K562 (cell line): ENCODE measurements around the gene SNCG. TPM values are rescaled to one million over a fixed set of nuclear protein-coding genes. Genes with fewer than 3 reads are reported as not detected.

Source experiments
- CCNT2 ChIP-seq: IDR thresholded peaks from 2 replicates; pipeline ENCODE4 v1.6.1; 2011; ENCODE audit warnings: borderline replicate concordance, low read depth, mild to moderate bottlenecking, moderate library complexity, mixed read lengths, low read length; ENCODE audit not compliant: insufficient read length; ENCODE audit errors: extremely low read depth
- CREB3 ChIP-seq: fragments of 450-650 bp; conservative IDR thresholded peaks from 2 replicates; pipeline ENCODE4 v1.6.1; 2016; ENCODE audit warnings: missing genetic modification characterization, low read depth, mild to moderate bottlenecking, missing compliant biosample characterization, moderate library complexity
- FOXA3 ChIP-seq, 2 experiments: fragments of 450-650 bp in 1 of 2; sonication (generic) in 1 of 2; formaldehyde crosslinking; IDR thresholded peaks in 1 of 2; conservative IDR thresholded peaks in 1 of 2; 2 replicates each; pipeline versions ENCODE4 v1.4.0 to v1.8.0; 2020 to 2022; ENCODE audit warnings: mild to moderate bottlenecking in 2 of 2, missing genetic modification reagents in 1 of 2
- FOXJ3 ChIP-seq: sonication (generic); formaldehyde crosslinking; IDR thresholded peaks from 2 replicates; pipeline ENCODE4 v1.4.0; 2020; ENCODE audit warnings: mild to moderate bottlenecking, missing genetic modification reagents
- FUS ChIP-seq: fragments of 200-400 bp; formaldehyde crosslinking; optimal IDR thresholded peaks from 2 replicates; pipeline ENCODE3; 2017; ENCODE audit warnings: low read depth, low read length
- LCOR ChIP-seq: sonication (generic); formaldehyde crosslinking; IDR thresholded peaks from 2 replicates; pipeline ENCODE4 v1.8.0; 2022; ENCODE audit warnings: mild to moderate bottlenecking, missing genetic modification reagents
- NR2C2 ChIP-seq, 2 experiments: fragments of 200-800 bp in 1 of 2; sonication (Bioruptor generic) in 1 of 2; sonication (generic) in 1 of 2; formaldehyde crosslinking in 1 of 2; IDR thresholded peaks; 2 replicates each; pipeline versions ENCODE4 v1.6.1 to v1.8.0; 2016 to 2022; ENCODE audit warnings: mild to moderate bottlenecking in 1 of 2, missing compliant biosample characterization in 1 of 2, missing genetic modification characterization in 1 of 2, missing genetic modification reagents in 1 of 2
- NR3C1 ChIP-seq: sonication (generic); formaldehyde crosslinking; IDR thresholded peaks from 2 replicates; pipeline ENCODE4 v1.8.1; 2022; ENCODE audit warnings: missing genetic modification reagents
- NUFIP1 ChIP-seq: fragments of 450-650 bp; IDR thresholded peaks from 2 replicates; pipeline ENCODE4 v1.6.1; 2018; ENCODE audit not compliant: partially characterized antibody
- RFX7 ChIP-seq: fragments of 250-450 bp; sonication (Bioruptor Pico); IDR thresholded peaks from 2 replicates; pipeline ENCODE4 v1.5.1; 2021; ENCODE audit warnings: mild to moderate bottlenecking
- SIRT6 ChIP-seq: IDR thresholded peaks from one replicate; pipeline ENCODE4 v1.6.1; 2012; ENCODE audit warnings: low read depth, mild to moderate bottlenecking, control low read depth, inconsistent platforms, low read length, moderate library complexity
- ZBTB34 ChIP-seq: fragments of 250-450 bp; sonication (Bioruptor Pico); IDR thresholded peaks from 2 replicates; pipeline ENCODE4 v1.8.0; 2021; ENCODE audit warnings: mild to moderate bottlenecking, moderate library complexity
- ZEB2 ChIP-seq: fragments of 450-650 bp; IDR thresholded peaks from 2 replicates; pipeline ENCODE4 v1.6.1; 2016
- ZNF324 ChIP-seq: fragments of 250-450 bp; sonication (Bioruptor Pico); IDR thresholded peaks from 2 replicates; pipeline ENCODE4 v1.4.0; 2020; ENCODE audit warnings: mild to moderate bottlenecking
- ZNF586 ChIP-seq: fragments of 450-650 bp; formaldehyde crosslinking; conservative IDR thresholded peaks from 2 replicates; pipeline ENCODE4 v1.4.0; 2020; ENCODE audit warnings: mild to moderate bottlenecking, moderate library complexity
- ZNF785 ChIP-seq: fragments of 250-450 bp; sonication (Bioruptor Pico); IDR thresholded peaks from 2 replicates; pipeline ENCODE4 v1.4.0; 2020; ENCODE audit warnings: mild to moderate bottlenecking
- polyA plus RNA-seq, 8 experiments: library from polyadenylated mRNA; depleted of rRNA in 4 of 8; stranded (reverse) in 5 of 8; unstranded in 3 of 8; fragments of >200 nt; fragmentation: Nextera tagmentation in 2 of 8; fragmentation: Illumina TruSeq in 1 of 8; extraction: Ambion mirVana in 2 of 8; extraction: Trizol in 1 of 8; gene quantifications; 2 replicates each; pipeline versions ENCODE4 v1.2.1 to v1.2.3, GENCODE V29; 2011 to 2014; ENCODE audit warnings: inconsistent platforms in 1 of 8, missing spikeins in 1 of 8
- total RNA-seq, 7 experiments: library from RNA; depleted of rRNA in 6 of 7; stranded (reverse); fragments of >200 nt in 6 of 7; fragmentation: Illumina TruSeq in 2 of 7; extraction: Trizol in 2 of 7; gene quantifications; 2 replicates each; pipeline versions ENCODE4 v1.2.1 to v1.2.3, GENCODE V29; 2011 to 2021; ENCODE audit warnings: low replicate concordance in 1 of 7
- TF ChIP-seq, protein P1 (sequence below): sonication (generic); formaldehyde crosslinking; IDR thresholded peaks from 2 replicates; pipeline ENCODE4 v1.4.0; 2020; ENCODE audit warnings: mild to moderate bottlenecking, missing genetic modification reagents
- TF ChIP-seq, protein P2 (sequence below): fragments of 450-650 bp; IDR thresholded peaks from 2 replicates; pipeline ENCODE4 v1.6.1; 2017; ENCODE audit warnings: antibody characterized with exemption
- TF ChIP-seq, protein P3 (sequence below): fragments of 450-650 bp; IDR thresholded peaks from 2 replicates; pipeline ENCODE4 v1.6.1; 2016

The SNCG gene
- total and polyA plus RNA-seq, 9 of the 15 experiments (the other 6 are each of a cell fraction or from before 2014, with no cell fraction given): 9.8 to 146 (median 93.6) TPM

DNA sequence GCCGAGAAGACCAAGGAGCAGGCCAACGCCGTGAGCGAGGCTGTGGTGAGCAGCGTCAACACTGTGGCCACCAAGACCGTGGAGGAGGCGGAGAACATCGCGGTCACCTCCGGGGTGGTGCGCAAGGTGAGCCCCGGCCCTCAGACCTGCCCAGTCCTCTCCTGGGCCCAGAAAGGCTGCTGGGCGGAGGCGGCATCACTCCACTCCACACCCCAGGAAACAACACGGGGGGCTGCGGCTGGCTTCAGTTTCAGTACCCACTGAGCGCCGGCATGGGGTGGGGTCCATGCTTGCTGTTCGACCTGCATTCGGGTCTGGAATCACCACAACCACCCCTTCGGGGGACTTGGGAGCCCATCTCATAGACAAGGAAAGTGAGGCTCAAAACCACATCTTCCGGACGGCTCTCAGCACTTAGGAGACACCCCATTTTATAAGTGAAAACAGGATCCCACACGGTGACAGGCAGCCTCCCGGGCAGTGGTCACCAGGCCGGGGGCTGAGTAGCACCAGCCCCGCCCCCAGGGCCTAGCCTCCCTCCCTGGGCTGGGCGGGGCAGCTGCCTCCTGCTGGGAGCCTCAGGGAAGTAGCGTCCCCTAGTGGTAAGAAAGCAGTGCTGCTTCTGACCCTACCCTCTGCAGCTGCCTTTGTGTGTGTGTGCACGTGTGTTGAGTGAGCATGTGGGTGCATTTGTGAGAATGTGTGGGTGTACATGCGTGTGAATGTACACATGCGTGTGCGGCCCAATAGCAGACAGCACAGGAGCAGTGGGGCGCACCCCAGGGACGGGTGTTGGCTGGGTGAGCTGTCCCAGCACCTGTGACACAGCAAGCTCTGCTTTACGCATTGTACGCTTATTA lies 1.8 kb downstream of the SNCG start (continued):
- TF ChIP-seq, protein P1, sequence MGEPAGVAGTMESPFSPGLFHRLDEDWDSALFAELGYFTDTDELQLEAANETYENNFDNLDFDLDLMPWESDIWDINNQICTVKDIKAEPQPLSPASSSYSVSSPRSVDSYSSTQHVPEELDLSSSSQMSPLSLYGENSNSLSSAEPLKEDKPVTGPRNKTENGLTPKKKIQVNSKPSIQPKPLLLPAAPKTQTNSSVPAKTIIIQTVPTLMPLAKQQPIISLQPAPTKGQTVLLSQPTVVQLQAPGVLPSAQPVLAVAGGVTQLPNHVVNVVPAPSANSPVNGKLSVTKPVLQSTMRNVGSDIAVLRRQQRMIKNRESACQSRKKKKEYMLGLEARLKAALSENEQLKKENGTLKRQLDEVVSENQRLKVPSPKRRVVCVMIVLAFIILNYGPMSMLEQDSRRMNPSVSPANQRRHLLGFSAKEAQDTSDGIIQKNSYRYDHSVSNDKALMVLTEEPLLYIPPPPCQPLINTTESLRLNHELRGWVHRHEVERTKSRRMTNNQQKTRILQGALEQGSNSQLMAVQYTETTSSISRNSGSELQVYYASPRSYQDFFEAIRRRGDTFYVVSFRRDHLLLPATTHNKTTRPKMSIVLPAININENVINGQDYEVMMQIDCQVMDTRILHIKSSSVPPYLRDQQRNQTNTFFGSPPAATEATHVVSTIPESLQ (CRISPR knock-in tag): no peak
- TF ChIP-seq RFX7 (CRISPR knock-in tag) (no peak), ZNF785 (CRISPR knock-in tag) (no peak), CCNT2 (no peak), FOXJ3 (CRISPR knock-in tag) (no peak), NR2C2 (CRISPR knock-in tag; IDR thresholded peaks at IDR 0.05) (no peak; the same call in 1 of the 2 replicates), NR2C2 (tag; IDR thresholded peaks at IDR 0.05) (no peak), SIRT6 (no peak), CREB3 (tag) (no peak), ZNF586 (CRISPR knock-in tag) (no peak), NUFIP1 (no peak), FOXA3 (CRISPR knock-in tag; conservative IDR thresholded peaks at IDR 0.05 in 1 of 2, IDR thresholded peaks at IDR 0.05 in 1 of 2) (no peak), NR3C1 (CRISPR knock-in tag) (no peak), ZNF324 (CRISPR knock-in tag) (no peak), FUS (no peak), ZBTB34 (CRISPR knock-in tag) (no peak), LCOR (CRISPR knock-in tag) (no peak), ZEB2 (no peak)
- TF ChIP-seq, protein P2, sequence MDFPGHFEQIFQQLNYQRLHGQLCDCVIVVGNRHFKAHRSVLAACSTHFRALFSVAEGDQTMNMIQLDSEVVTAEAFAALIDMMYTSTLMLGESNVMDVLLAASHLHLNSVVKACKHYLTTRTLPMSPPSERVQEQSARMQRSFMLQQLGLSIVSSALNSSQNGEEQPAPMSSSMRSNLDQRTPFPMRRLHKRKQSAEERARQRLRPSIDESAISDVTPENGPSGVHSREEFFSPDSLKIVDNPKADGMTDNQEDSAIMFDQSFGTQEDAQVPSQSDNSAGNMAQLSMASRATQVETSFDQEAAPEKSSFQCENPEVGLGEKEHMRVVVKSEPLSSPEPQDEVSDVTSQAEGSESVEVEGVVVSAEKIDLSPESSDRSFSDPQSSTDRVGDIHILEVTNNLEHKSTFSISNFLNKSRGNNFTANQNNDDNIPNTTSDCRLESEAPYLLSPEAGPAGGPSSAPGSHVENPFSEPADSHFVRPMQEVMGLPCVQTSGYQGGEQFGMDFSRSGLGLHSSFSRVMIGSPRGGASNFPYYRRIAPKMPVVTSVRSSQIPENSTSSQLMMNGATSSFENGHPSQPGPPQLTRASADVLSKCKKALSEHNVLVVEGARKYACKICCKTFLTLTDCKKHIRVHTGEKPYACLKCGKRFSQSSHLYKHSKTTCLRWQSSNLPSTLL: no peak
- TF ChIP-seq, protein P3, sequence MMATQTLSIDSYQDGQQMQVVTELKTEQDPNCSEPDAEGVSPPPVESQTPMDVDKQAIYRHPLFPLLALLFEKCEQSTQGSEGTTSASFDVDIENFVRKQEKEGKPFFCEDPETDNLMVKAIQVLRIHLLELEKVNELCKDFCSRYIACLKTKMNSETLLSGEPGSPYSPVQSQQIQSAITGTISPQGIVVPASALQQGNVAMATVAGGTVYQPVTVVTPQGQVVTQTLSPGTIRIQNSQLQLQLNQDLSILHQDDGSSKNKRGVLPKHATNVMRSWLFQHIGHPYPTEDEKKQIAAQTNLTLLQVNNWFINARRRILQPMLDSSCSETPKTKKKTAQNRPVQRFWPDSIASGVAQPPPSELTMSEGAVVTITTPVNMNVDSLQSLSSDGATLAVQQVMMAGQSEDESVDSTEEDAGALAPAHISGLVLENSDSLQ: peak; percentile 71
